ENCODE data around the gene KCNT2. TPM values are rescaled to one million over a fixed set of nuclear protein-coding genes. Genes with fewer than 3 reads are reported as not detected.

Gene KCNT2
- total and polyA plus RNA-seq, 2 of the 8 experiments (the other 6 are each of a cell fraction or from before 2014, with no cell fraction given) = 2.3 to 10.2 TPM

- Histone ChIP-seq H3K14ac (ENCODE audit: insufficient read length) (no peak overlapping the region), H3K4me2 (ENCODE audit: insufficient read depth in 1 of 2, low read depth in 2 of 2, low read length in 2 of 2) (no peak overlapping the region), H3K18ac (ENCODE audit: extremely low read depth, low read length) (no peak overlapping the region), H3K36me3 (ENCODE audit: control insufficient read depth in 2 of 4, insufficient read depth in 4 of 4, low read length in 3 of 4) (no peaks in the 10 kb centered on the region), H3K79me2 (ENCODE audit: control insufficient read depth in 1 of 2, insufficient read depth in 2 of 2, low read length in 2 of 2) (no peaks in the 10 kb centered on the region), H3K23me2 (ENCODE audit: low read depth, low read length) (no peaks in the 10 kb centered on the region), H3K23ac (ENCODE audit: insufficient read length) (no peak overlapping the region), H4K91ac (replicated peaks; ENCODE audit: insufficient read length, low read length) (no peak overlapping the region), H4K8ac (ENCODE audit: extremely low read depth, insufficient read depth, low read length) (no peak overlapping the region), H2BK5ac (ENCODE audit: low read depth, low read length) (no peak overlapping the region), H2BK120ac (replicated peaks; ENCODE audit: low read depth, low read length) (no peak overlapping the region), H3K9me3 (ENCODE audit: insufficient read depth in 2 of 2, low read depth in 1 of 2, low read length in 1 of 2) (no peaks in the 10 kb centered on the region), H3K79me1 (ENCODE audit: low read depth, low read length) (no peaks in the 10 kb centered on the region), H3K27me3 (replicated peaks in 1 of 4; ENCODE audit: control insufficient read depth in 3 of 4, extremely low read depth in 1 of 4, insufficient read depth in 3 of 4, low read length in 3 of 4) (no peaks in the 10 kb centered on the region), H3K56ac (replicated peaks; ENCODE audit: insufficient read length, low read depth, low read length) (no peak overlapping the region), H2BK20ac (ENCODE audit: low read length) (no peak overlapping the region), H2BK12ac (ENCODE audit: low read depth, low read length) (no peak overlapping the region), H2AFZ (ENCODE audit: low read length) (no peak overlapping the region), H2BK15ac (ENCODE audit: low read length) (no peak overlapping the region), H3K27ac (ENCODE audit: low read depth, low read length) (no peak overlapping the region), H2AK5ac (ENCODE audit: low read depth, low read length) (no peak overlapping the region), H3K9ac (replicated peaks in 1 of 4; ENCODE audit: extremely low read depth in 1 of 4, low read depth in 3 of 4, low read length in 3 of 4) (no peak overlapping the region), H4K20me1 (replicated peaks in 1 of 2; ENCODE audit: control insufficient read depth in 1 of 2, insufficient read depth in 2 of 2, low read length in 2 of 2) (no peaks in the 10 kb centered on the region), H3K4me1 (replicated peaks in 1 of 4; ENCODE audit: control insufficient read depth in 3 of 4, insufficient read depth in 4 of 4, low read length in 3 of 4) (no peaks in the 10 kb centered on the region; a peak in 1 of 7 replicates), H3K4me3 (ENCODE audit: extremely low read depth in 1 of 4, insufficient read depth in 2 of 4, low read depth in 3 of 4, low read length in 4 of 4) (no peak overlapping the region), H3K4ac (replicated peaks; ENCODE audit: insufficient read length, low read depth, low read length) (no peak overlapping the region), H4K5ac (ENCODE audit: insufficient read length, low read depth, low read length) (no peak overlapping the region)
- DNase-seq (ENCODE audit: low read depth in 1 of 2, low spot score in 2 of 2) (no peak), FAIRE-seq (no peak)
- ChIA-PET POLR2A (ENCODE audit: partially characterized antibody) (interaction anchor here (1.1 kb wide), 1 partner anchor 253 kb away, joined by 3 read pairs; the partner anchor contains the start of gene KCNT2), CTCF (ENCODE audit: partially characterized antibody) (interaction anchor here (0.6 to 2.7 kb wide), 22 partner anchors 9 to 1103 kb away, joined by 3 to 15 read pairs (median 3); no protein-coding TSS in a partner anchor)
- WGBS, 2 experiments (ENCODE audit: extremely low coverage in 1 of 2, insufficient coverage in 1 of 2, insufficient read length in 1 of 2, insufficient replicate concordance in 2 of 2, low coverage in 1 of 2, low lambda C conversion rate in 2 of 2, missing lambda C conversion rate in 1 of 2) = 92% methylated on average over 3 of the region's 3 CpGs; no CpG with 5 or more reads in 1 of the 2 experiments
- TF ChIP-seq GABPA (IDR thresholded peaks at IDR 0.05; ENCODE audit: borderline replicate concordance, insufficient read depth, low read length) = no peak
- TF ChIP-seq CREB1 (IDR thresholded peaks at IDR 0.05) = no peak
- no peak for TF ChIP-seq CBX8 (IDR thresholded peaks at IDR 0.05; ENCODE audit: borderline replicate concordance, low read depth, low read length)
- no peak for TF ChIP-seq NRF1 (IDR thresholded peaks at IDR 0.05; ENCODE audit: low read depth, low read length)
- TF ChIP-seq, protein P1, sequence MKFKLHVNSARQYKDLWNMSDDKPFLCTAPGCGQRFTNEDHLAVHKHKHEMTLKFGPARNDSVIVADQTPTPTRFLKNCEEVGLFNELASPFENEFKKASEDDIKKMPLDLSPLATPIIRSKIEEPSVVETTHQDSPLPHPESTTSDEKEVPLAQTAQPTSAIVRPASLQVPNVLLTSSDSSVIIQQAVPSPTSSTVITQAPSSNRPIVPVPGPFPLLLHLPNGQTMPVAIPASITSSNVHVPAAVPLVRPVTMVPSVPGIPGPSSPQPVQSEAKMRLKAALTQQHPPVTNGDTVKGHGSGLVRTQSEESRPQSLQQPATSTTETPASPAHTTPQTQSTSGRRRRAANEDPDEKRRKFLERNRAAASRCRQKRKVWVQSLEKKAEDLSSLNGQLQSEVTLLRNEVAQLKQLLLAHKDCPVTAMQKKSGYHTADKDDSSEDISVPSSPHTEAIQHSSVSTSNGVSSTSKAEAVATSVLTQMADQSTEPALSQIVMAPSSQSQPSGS (IDR thresholded peaks at IDR 0.05; ENCODE audit: low read length) = no peak
- peak; percentile 43 to 47; a peak in 3 of 4 replicates for TF ChIP-seq RAD21 (IDR thresholded peaks at IDR 0.05 in 1 of 2, conservative IDR thresholded peaks at IDR 0.05 in 1 of 2; ENCODE audit: low read depth in 2 of 2, low read length in 2 of 2)
- peak in 1 of 3 experiments; percentile 36; a peak in 2 of 4 replicates for TF ChIP-seq CTCF (IDR thresholded peaks at IDR 0.05; ENCODE audit: control extremely low read depth in 1 of 3, insufficient read depth in 1 of 3, low read depth in 1 of 3, low read length in 3 of 3)
- TF ChIP-seq SIN3A (conservative IDR thresholded peaks at IDR 0.05 in 1 of 2, IDR thresholded peaks at IDR 0.05 in 1 of 2; ENCODE audit: low read depth in 1 of 2, low read length in 2 of 2) = no peak
These were observed 252.9 kb downstream of the KCNT2 start for GRCh38 chr1:196355206-196355786.

Measured in H1 (cell line).